HG03060 (cell line): ENCODE data around the gene BICDL2.

Experiments used
- ATAC-seq: cut with Tn5 transposase; IDR thresholded peaks from one replicate; pipeline ENCODE4 v1.9.1; 2021; ENCODE audit warnings: low read depth, moderate number of reproducible peaks; ENCODE audit not compliant: unreplicated experiment

BICDL2 gene

DNA sequence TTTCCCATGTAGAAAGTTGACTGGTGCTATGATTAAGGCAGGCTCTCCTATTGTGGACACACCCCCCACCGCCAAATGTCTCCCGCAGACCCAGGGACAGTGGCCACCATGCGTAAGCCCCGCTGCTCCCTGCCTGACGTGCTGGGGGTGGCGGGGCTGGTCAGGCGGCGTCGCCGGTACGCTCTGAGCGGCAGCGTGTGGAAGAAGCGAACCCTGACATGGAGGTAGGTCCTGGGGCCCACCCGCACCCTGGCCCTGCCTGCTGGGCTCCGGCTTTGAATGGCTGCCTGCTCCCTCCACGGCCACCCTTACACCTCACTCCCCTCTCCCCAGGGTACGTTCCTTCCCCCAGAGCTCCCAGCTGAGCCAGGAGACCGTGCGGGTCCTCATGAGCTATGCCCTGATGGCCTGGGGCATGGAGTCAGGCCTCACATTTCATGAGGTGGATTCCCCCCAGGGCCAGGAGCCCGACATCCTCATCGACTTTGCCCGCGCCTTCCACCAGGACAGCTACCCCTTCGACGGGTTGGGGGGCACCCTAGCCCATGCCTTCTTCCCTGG lies 13.3 kb upstream of the BICDL2 start:
- ATAC-seq, result no peak

- no peak for ATAC-seq
Measured at GRCh38 chr16:3047387-3047720, 10.6 kb upstream of the BICDL2 start.

DNA sequence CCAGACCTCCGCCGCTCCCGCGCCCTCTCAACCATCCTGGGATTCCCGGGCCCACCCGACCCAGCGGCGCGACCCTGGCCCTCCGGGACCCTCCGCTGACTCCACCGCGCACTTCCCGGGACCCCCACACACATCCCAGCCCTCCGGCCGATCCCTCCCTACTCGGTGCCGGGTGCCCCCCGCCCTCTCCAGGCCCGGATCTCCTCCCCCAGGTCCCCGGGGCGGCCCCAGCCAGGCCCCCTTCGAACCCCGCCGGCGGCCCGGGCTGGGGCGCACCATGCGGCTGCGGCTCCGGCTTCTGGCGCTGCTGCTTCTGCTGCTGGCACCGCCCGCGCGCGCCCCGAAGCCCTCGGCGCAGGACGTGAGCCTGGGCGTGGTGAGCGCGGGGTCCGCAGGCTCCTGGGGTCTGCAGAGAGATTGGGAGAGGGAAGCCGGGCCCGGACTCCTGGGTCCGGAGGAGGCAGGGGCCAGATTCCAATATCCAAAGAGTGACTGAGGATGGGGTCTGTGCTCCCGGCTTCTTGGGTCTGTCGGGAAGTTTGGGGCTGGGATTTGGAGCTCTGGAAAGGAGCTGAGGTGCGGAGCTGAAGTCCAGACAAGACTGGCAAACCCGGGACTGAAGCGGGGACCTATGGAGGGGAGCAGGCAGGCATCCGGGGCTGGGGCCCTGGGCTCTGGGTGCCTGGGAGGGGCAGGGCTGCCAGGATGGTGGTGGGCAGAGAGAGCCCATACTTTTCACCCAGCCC lies 10.1 kb upstream of the BICDL2 start:
- ATAC-seq, result no peak

DNA sequence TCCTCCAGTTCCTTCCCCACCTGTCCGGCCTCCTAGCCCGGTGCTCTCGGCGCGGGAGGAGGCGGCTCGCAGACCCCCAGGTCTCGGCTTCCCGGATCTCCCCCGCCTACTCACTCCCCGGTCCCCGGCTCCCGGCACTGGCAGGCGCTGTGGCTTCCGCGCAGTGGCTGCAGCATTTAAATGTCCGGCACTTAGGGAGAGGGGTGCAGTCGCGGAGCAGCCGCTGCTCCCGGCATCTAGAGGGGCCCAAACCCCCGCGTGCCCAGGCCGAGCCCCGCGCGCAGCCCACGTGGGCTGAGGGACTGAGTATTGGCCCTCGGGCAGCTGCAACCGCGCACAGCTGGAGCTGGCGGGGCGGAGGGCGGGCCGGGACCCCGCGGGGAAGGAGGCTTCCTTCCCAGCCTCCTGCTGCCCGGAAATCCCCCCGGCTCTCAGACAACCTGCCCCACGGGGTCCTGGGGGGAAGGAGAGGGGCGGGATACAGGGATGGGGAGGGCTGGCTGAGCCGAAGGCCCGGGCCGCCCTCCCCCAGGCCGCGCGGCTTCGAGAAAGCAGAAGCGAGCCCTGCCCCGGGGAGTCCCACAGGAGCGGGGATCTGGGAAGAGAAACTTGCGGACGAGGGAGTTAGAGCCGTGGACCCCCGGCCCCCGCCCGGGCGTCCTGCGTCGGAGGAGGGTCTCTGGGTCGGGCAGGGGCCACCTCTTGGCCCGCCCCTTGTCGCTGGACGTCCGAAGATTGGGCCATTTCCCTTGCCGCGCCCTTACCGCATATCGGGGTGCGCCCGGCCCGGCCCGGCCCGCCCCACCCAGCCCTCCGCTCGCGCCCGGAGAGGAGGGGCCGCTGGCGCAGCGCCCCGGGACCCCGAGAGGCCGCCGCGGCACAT lies 9.3 kb upstream of the BICDL2 start, which contains the start of gene MMP25:
TSS of gene MMP25 (plus strand) at position 804 of the 883 bp plus-strand sequence. CDS start 357 bp downstream, outside the sequence.
- no peak for ATAC-seq

- ATAC-seq, result no peak
Measured at GRCh38 chr16:3044708-3045107, 8.0 kb upstream of the BICDL2 start.

- ATAC-seq, result no peak
Measured at GRCh38 chr16:3042376-3042775, 5.6 kb upstream of the BICDL2 start.

DNA sequence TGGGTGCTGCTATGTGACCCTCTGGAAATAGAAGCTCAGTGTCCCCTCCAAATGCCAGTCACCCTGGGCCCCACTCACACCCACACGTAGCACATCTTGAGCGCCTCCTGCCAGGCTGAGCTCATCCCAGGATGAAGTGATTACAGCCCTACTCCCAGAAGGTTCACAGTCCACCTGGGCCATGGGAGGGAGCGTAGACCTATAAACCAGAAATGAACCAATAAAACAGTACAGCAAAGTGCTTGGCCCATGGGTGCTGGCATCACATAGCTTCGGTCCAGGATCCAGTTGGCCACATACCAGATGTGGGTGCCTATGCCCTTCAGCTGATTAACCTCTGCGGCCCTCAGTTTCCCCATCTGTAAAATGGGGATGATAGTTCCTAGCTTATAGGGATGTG lies 2.2 kb upstream of the BICDL2 start:
- ATAC-seq, result no peak

- ATAC-seq, result no peak
Measured at GRCh38 chr16:3038256-3038655, 1.5 kb upstream of the BICDL2 start.

- ATAC-seq, result no peak
Measured at GRCh38 chr16:3035972-3036725, 595 bp downstream of the BICDL2 start.

GRCh38 chr16:3035289-3035971 lies 1.3 kb downstream of the BICDL2 start:
- ATAC-seq, result no peak

DNA sequence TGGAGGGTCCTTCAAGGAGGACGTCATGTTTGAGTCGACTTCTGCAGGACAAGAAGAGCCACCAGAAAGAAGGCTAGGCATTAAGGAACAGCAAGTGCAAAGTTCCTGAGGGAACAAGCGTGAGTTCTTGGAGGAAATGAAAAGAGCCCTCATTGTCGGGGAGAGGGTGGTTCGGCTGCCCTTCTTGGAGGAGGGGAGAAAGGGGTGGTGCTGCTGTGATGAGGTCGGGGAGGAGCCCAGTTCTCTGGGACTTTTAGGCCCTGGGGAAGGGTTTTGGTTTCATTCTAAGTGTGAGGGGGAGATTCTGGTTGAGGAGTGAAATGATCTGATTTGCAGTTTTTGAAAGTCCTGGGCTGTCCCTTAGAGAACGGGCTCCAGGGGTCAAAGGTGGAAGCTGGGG lies 4.1 kb downstream of the BICDL2 start:
- no peak for ATAC-seq

DNA sequence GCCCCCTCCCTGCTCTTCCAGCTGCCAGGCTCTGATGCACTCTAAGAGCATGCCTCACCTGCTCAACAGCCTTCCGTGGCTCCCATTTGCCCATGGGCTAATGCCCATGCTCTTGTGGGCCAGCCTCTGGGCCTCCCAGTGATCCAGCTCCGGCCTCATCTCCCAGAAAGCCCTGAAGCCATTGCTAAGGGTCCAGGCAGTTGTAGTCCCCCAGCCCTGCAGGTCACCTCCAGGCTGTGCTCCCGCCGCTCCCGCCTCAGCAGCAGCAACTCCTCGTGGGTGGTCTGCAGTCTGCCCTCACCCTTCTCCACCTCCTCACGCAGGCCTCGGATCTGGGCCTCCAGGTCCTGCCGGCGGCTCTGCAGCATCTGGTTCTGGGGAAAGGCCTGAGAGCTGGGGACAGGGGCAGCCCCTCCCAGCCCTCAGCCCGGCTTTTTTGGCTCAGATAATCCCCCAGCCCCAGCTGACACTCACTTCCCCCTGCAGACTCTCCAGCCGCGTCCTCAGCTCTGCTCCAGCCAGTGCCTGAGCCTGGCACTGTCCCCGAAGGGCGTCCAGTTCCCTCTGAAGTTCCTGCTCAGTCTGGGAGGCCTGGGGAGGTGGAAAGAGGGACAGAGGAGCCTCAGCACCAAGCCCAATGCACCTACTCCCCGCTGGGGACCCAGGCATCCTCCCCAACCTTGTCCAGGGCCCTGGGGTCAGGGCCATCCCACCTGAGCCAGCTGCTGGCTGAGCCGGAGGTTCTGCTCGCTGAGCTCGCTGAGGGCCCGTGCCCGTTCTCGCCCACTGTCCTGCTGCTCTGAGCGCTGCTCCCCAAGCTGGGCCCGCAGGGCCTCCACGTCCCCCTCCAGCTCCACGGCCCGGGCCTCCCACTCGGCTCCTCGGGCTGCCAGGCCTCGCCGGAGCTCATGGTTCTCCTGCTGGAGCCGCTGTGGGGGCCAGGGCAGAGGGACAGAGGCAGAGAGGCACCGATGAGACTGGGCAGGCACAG lies 6.2 kb downstream of the BICDL2 start:
- no peak for ATAC-seq

GRCh38 chr16:3029491-3030221 lies 7.1 kb downstream of the BICDL2 start:
- no peak for ATAC-seq

DNA sequence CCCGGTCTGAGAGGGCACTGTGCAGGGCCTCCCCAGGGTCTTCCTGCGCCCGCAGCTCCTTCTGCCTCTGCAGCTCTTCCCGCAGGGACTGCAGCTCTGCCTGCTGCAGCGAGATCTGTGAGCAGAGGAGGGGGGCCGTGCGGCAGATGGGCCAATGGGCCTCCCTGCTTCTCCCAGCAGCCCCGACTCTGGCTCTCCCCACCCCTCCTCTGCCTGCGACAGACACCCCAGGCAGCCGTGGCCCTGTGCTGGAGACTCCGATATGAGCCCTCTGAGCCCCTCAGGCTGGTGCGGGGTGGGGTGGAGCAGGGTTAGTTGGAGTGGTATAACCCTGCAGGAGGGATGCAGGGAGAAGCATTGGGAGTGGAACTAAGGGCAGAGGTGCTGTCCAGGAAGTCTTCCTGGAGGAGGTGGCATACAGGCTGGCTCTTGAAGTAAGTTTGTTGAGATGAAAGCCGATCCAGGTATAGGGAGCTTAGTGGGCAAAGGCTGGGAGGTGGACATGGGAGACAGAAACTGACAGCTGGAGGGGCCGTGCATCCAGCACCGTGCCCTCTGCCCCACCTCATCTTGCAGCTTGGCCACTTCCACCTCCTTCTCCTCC lies 7.9 kb downstream of the BICDL2 start:
- ATAC-seq, result no peak

DNA sequence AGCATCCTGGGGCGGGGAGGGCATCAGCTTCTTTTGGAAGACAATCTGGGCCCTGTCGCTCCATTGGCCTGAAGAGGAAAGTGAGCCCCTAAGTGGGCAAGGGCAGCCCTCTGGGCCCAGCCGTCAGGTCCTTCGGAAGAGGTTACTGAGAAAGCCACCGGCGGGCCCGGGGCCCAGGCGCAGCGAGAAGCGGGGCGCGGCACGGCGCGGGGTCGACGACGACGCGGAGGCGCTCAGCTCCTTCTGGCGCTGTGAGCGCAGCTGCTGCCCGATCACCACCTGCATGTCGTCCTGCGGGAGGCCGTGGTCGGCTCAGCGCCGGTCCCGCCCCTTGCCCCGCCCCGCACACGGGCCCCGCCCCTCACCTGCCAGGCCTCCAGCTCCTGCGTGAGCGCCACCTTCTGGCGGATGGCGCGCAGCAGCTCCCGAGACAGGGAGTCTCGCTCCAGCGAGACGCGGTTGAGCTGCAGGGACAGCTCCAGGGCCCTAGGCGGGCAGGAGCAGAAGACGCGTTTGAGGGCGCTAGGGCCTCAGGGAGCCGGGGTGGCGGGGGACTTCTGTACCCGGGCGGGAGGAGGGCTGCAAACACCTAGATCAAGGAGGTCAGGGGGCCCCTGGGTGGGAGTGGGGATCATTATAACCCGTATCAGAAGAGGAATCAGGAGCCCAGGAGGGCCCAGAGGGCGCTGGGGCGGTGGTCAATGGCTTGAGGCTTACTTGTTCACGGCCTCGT lies 8.6 kb downstream of the BICDL2 start:
- ATAC-seq, result no peak

GRCh38 chr16:3027489-3027795 lies 9.3 kb downstream of the BICDL2 start:
- ATAC-seq, result no peak
